Measurements from ENCODE around the gene CCDC196. TPM values are rescaled to one million over a fixed set of nuclear protein-coding genes. Genes with fewer than 3 reads are reported as not detected.
"Not testable (repeated sequence)": the region's sequence is repeated elsewhere in the genome, so short reads cannot be mapped to it uniquely, and the experiment has no call there.

Gene CCDC196
- total and polyA plus RNA-seq, 12 donors, result not detected

DNA sequence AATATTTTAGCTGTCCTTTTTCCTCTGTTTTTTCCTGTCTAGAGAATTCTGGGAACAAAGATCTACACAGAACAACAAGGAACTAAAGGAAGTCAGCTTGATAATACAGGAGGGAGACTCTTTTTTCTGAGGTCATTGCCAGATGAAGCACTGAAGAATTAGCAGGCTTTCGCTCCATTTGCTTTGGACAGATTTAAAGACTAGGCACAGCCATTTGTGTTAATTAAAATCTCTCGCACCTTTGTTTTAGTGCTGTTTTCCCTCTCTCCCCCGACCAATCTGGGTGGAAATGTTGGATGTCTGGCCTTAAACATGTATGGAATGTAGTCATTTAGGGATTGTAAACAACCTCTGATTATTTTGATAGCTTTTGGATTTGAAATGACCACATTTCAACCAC, 12.1 kb downstream of the CCDC196 start:
- ATAC-seq, result no peak
- TF ChIP-seq, protein P1, sequence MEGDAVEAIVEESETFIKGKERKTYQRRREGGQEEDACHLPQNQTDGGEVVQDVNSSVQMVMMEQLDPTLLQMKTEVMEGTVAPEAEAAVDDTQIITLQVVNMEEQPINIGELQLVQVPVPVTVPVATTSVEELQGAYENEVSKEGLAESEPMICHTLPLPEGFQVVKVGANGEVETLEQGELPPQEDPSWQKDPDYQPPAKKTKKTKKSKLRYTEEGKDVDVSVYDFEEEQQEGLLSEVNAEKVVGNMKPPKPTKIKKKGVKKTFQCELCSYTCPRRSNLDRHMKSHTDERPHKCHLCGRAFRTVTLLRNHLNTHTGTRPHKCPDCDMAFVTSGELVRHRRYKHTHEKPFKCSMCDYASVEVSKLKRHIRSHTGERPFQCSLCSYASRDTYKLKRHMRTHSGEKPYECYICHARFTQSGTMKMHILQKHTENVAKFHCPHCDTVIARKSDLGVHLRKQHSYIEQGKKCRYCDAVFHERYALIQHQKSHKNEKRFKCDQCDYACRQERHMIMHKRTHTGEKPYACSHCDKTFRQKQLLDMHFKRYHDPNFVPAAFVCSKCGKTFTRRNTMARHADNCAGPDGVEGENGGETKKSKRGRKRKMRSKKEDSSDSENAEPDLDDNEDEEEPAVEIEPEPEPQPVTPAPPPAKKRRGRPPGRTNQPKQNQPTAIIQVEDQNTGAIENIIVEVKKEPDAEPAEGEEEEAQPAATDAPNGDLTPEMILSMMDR (IDR thresholded peaks at IDR 0.05), result no peak
- intact Hi-C loops (cut with DNase I), result loop anchor here in 6 of 10 donors (5.0 to 10.0 kb wide), 7 partner anchors 69 to 779 kb away; no protein-coding TSS in a partner anchor
- no peaks in the 10 kb centered on the region for H3K27me3 ChIP-seq
- H3K4me3 ChIP-seq, result no peak overlapping the region
- DNase-seq, result no peak
- no peaks in the 10 kb centered on the region for H3K9me3 ChIP-seq
- peak overlapping the region in 2 of 10 donors; percentile 8 for H3K27ac ChIP-seq
- H3K36me3 ChIP-seq, result no peaks in the 10 kb centered on the region
- peaks cover 0 to 26% (median 10%) of the 10 kb centered on the region in 9 donors for H3K4me1 ChIP-seq
- WGBS, 2 donors, result 51 to 73% methylated on average over 3 of the region's 3 CpGs

DNA sequence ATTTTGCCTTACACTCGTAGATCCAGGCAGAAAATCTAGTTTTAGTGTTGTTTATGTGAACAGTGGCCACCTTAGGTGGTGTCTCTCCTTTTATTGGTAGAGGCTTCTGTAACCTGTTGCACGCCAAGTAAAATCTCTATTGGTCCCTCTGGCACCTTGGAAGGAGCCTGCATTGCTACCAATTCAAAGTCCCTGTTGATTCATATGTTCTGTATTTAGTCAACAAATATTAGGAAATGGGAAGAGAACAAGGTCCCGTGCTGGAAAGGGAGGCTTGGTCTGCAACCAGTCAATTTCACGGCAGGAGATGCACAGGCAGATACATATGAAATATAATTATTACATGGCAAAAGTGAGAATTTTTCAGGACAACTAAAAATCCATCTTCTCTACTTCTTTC, 15.4 kb downstream of the CCDC196 start:
- intact Hi-C loops (cut with DNase I), result no loop called here
- Histone ChIP-seq H3K27ac (peak overlapping the region in 1 of 10 donors; percentile 16), H3K9me3 (no peaks in the 10 kb centered on the region), H3K4me3 (no peak overlapping the region), H3K27me3 (no peaks in the 10 kb centered on the region), H3K36me3 (no peaks in the 10 kb centered on the region), H3K4me1 (peaks cover 0 to 23% (median 1%) of the 10 kb centered on the region in 9 donors)
- no peak for DNase-seq
- TF ChIP-seq, protein P1 (IDR thresholded peaks at IDR 0.05), result no peak
- 60 to 67% methylated on average over 4 of the region's 4 CpGs for WGBS, 2 donors
- ATAC-seq, result no peak

DNA sequence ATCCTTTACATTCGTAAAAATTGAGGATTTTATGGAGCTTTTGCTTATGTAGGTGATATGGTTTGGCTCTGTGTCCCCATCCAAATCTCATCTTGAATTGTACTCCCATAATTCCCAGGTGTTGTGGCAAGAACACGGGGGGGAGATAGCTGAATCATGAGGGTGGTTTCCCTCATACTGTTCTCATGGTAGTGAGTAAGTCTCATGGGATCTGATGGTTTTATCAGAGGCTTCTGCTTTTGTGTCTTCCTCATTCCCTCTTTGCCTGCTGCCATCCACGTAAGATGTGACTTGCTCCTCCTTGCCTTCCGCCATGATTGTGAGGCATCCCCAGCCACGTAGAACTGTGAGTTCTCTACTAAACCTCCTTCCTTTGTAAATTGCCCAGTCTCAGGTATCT, 16.7 kb downstream of the CCDC196 start:
- DNase-seq; H3K4me3 ChIP-seq; H3K9me3 ChIP-seq; H3K27me3 ChIP-seq; H3K36me3 ChIP-seq; ATAC-seq; intact Hi-C loops (cut with DNase I): not testable (repeated sequence)
- peaks cover 0 to 31% (median 11%) of the 10 kb centered on the region in 9 donors for H3K4me1 ChIP-seq
- H3K27ac ChIP-seq, result peak overlapping the region in 4 of 10 donors; percentile 32 to 73 (median 53)
- 90 to 94% methylated on average over 5 of the region's 5 CpGs for WGBS, 2 donors

DNA sequence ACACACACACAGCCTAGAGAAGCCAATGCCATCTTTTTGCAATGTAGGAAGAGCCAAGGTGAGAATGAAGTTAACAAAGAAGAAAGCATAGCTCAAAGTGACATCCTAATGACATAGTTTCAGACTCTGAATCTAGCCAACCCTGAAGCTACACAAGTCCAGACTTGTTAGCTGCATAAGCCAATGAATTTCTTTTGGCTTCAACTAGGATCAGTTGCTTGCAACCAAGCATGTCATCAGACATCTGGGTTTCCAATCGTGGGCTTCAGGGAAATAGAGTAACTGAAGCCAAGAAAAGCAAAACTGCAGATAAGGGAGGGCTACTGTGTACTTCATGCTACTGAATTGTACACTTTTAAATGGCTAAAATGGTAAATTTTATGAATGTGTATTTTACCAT, 17.4 kb downstream of the CCDC196 start:
- TF ChIP-seq, protein P1 (IDR thresholded peaks at IDR 0.05), result no peak
- Histone ChIP-seq H3K4me1 (peaks cover 0 to 26% (median 12%) of the 10 kb centered on the region in 9 donors), H3K27ac (peak overlapping the region in 5 of 10 donors; percentile 32 to 73 (median 50)), H3K36me3 (no peaks in the 10 kb centered on the region), H3K9me3 (no peaks in the 10 kb centered on the region), H3K4me3 (no peak overlapping the region), H3K27me3 (no peaks in the 10 kb centered on the region)
- ATAC-seq (peak in 1 of 8 donors; percentile 1), DNase-seq (peak in 1 of 2 donors; percentile 58)
- 38 to 57% methylated on average over 1 of the region's 1 CpG for WGBS, 2 donors
- intact Hi-C loops (cut with DNase I), result no loop called here

DNA sequence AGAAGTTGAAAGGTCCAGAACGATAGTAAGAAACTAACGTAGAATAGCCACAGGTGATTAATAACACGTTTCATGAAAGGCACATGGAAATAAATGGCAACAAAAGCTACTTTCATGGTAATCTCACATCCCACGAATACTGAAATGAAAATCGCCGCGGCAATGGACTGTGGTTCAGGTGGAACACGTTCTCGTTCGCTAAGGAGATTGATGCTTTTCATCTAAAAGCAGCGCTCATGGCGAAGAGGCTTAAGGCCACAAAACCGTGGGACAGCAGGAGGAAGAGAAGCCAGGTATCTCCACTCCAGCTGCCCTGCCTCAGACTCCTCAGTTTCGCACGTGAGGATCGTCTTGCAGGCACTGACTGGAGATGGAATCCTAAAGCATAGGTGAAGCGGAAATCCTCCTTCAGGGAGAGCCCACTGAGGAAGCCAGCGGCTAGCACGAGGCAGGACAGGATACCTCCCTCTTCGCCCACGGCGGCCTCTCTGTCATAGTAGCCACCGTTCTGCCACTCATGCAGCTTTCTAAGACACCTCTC, 21.1 kb downstream of the CCDC196 start:
- 2 to 3% methylated on average over 23 of the region's 23 CpGs for WGBS, 2 donors
- Histone ChIP-seq H3K9me3 (no peaks in the 10 kb centered on the region), H3K4me1 (peaks cover 0 to 47% (median 35%) of the 10 kb centered on the region in 9 donors), H3K36me3 (no peaks in the 10 kb centered on the region), H3K27ac (peak overlapping the region; percentile 80 to 96 (median 94)), H3K27me3 (peaks cover 0 to 6% (median 0%) of the 10 kb centered on the region in 7 donors), H3K4me3 (peak overlapping the region; percentile 30 to 95 (median 86))
- ATAC-seq (peak; percentile 8 to 54 (median 39)), DNase-seq (no peak)
- TF ChIP-seq, protein P1 (IDR thresholded peaks at IDR 0.05), result no peak
- intact Hi-C loops (cut with DNase I), result loop anchor here in 1 of 10 donors (5.0 kb wide), 1 partner anchor 35 kb away; no protein-coding TSS in a partner anchor
